Measurements from ENCODE around the gene ZNF169.
"Not testable (repeated sequence)": the region's sequence is repeated elsewhere in the genome, so short reads cannot be mapped to it uniquely, and the experiment has no call there.

The ZNF169 gene

DNA sequence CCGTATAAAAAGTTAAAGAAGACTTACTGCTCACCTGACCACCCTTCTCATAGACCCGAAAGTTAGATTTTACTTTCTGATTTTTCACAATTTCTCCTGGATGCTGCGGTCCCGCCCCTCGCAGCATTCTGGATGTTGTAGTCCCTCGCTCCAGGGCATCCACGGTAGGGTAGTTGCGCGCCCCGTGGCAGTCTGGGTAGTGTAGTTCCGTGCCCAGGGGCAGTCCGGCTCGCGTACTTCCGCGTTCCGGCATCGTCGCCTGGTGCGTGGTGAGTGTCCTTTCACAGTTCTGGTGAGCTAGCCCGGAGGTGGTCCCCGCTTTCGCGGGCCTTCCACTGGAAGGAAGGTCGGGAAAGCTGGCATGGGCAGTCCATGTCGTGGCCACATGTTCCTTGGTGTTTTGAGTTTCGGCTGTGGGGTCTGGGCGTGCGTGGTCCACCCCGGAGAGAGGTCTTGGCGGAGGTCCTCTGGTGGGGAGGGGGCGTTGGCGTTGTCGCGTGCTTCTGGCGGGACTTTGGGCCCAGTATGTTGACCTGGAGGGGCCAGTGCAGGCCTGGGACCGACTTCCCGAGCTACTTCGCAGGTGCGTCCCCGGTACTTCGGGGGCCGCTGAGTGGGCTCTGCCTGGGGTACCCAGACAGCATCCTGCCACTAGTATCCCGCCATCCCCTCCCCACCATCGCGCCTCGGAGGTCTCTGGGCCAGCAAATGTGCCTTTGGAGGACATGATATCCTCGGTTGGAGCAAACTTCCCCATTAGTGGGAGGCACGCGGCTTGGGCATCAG is at the start of gene ZNF169:
TSS of gene ZNF169 (plus strand) at position 222 of the 786 bp plus-strand sequence. CDS start 19,515 bp downstream, outside the sequence.
- DNase-seq: peak; percentile 93

- DNase-seq: no peak
These were observed 48.2 kb upstream of the ZNF169 start for GRCh38 chr9:94210616-94211603.

DNA sequence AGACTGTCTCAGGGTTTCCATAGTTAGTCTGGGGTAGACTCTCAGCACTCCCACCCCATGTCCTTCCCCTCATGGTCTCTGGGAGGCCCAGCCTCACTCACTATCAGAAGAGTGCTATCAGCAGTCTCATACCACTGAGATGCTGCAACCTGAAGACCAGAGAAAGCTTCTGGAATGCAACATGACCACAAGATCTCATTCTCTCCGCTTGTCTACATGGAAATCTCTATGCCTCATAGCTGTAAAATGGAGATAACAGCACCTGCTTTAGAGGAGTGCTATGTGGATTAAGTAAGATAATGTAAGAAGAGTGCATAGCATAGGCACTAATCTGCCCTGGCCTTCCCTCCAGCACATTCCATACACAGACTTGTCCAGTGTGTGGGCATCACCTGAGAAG is 47.0 kb upstream of the ZNF169 start:
- no peak for DNase-seq

GRCh38 chr9:94212531-94212930 is 46.6 kb upstream of the ZNF169 start:
- DNase-seq: no peak

- peak; percentile 83 for DNase-seq
These were observed 45.5 kb upstream of the ZNF169 start for GRCh38 chr9:94213511-94214124.

DNA sequence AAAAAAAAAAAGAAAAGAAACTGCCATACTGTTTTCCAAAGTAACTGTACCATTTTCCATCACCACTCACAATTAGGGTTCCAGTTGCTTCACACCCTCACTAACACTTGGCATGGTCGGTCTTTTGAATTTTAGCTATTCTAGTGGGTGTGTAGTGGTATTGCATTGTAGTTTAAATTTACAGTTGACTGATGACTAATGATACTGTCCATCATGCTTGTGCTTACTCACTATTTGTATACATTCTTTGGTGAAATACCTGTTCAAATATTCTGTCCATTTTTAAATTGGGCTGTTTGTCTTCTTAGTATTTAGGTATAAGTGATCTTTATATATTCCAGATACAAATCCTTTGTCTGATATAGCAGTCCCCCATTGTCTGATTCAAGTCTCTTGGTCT is 36.2 kb upstream of the ZNF169 start:
- DNase-seq: no peak

DNA sequence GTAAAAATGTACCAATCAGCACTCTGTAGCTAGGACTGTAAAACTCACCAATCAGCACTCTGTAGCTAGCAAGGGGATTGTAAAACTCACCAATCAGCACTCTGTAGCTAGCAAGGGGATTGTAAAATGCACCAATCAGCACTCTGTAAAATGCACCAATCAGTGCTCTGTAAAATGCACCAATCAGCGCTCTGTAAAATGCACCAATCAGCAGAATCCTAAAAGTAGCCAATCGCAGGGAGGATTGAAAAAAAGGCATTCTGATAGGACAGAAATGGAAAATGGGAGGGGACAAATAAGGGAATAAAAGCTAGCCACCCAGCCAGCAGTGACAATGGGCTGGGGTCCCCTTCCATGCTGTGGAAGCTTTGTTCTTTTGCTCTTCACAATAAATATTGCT is 33.7 kb upstream of the ZNF169 start:
- not testable (repeated sequence) for DNase-seq

DNA sequence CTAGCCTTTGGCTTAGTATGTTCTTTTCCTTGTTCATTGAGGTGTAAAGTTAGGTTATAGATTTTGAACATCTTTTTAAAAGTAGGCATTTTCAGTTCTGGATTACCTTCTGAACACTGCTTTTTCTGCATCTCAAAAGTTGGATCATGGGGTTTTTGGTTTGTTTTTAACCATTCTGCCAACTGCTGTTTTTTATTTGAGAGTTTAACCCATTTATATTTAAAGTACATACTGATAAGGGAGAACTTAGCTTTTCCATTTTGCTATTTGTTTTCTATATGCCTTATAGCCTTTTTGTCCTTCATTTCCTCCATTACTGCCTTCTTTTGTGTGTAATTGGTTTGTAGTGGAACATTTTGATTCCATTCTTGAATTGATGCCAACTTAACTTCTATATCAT is 30.5 kb upstream of the ZNF169 start:
- DNase-seq: no peak

GRCh38 chr9:94232428-94232827 is 26.7 kb upstream of the ZNF169 start:
- DNase-seq: no peak

DNA sequence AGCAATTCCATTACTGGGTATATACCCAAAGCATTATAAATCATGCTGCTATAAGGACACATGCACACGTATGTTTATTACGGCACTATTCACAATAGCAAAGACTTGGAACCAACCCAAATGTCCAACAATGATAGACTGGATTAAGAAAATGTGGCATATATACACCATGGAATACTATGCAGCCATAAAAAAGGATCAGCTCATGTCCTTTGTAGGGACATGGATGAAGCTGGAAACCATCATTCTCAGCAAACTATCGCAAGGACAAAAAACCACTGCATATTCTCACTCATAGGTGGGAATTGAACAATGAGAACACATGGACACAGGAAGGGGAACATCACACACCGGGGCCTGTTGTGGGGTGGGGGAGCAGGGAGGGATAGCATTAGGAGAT is 18.0 kb upstream of the ZNF169 start:
- DNase-seq: not testable (repeated sequence)

DNA sequence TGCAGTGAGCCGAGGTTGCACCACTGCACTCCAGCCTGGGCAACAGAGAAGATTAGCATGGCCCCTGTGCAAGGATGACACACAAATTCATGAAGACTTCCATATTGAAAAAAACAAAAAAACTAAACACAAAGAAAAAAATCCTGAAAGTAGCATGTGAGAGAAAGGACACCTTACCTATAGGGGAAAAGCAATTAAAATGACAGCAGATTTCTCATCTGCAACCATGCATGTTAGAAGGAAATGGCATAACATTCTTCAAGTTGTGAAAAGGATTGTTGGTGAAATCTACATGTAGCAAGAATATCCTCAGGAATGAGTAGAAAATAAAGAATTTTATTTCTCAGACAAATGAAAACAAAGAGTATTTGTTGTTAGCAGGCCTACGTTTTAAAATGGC is 13.4 kb upstream of the ZNF169 start:
- no peak for DNase-seq

DNA sequence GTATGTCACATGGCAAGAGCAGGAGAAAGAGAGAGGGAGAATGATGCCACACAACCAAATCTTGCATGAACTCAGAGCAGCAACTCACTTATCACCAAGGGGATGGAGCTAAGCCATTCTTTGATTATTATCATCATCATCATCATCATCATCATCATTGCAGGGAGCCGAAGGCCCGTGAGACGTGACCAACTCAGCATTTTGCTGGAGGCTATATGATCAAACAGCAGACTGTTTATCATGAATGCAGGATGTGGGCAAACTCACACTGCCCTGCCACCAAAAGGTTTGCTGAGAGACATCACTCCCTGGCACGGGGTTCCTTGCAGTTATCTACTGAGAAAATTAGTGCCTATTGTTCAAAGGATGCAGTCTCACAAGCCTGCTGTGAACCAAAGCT is 8.6 kb upstream of the ZNF169 start:
- DNase-seq: peak; percentile 4

GRCh38 chr9:94256007-94256406 is 3.1 kb upstream of the ZNF169 start:
- no peak for DNase-seq

GRCh38 chr9:94265626-94266402 is 6.7 kb downstream of the ZNF169 start:
- DNase-seq: not testable (repeated sequence)

- no peak for DNase-seq
These were observed 10.2 kb downstream of the ZNF169 start for GRCh38 chr9:94269264-94269663.

- DNase-seq: no peak
These were observed 10.9 kb downstream of the ZNF169 start for GRCh38 chr9:94270009-94270408.

- not testable (repeated sequence) for DNase-seq
These were observed 17.9 kb downstream of the ZNF169 start for GRCh38 chr9:94277029-94277428.

GRCh38 chr9:94277885-94278536 is 18.9 kb downstream of the ZNF169 start:
- DNase-seq: no peak

- no peak for DNase-seq
These were observed 21.4 kb downstream of the ZNF169 start for GRCh38 chr9:94280409-94280989.

GRCh38 chr9:94281101-94281500 is 22.0 kb downstream of the ZNF169 start:
- DNase-seq: no peak

DNA sequence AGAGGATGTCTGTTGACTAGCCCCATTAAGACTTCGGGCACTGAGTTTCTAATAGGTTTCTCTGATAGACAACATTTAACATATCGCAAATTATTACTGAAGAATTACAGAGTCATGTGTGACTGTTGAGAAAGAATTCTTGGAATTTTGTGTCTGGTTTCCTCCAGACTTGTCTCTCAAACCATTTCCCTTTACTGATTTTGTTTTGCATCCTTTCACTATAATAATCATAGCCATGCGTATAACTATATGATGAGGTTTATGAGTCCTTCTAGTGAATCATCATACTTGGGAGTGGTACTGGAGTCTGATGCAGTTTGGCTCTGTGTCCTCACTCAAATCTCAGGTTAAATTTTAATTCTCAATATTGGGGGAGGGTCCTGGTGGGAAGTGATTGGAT is 27.0 kb downstream of the ZNF169 start:
- no peak for DNase-seq

All from activated CD4-positive, alpha-beta T cell treated with anti-CD3 and anti-CD28 coated beads, Interleukin-10, Interleukin-2, amounts not matched to agents 100 ng/mL and 50 ng/mL, durations not matched to agents 16 hours and 8 hours (primary cell).